22Rv1 (cell line): ENCODE measurements around the gene ZNF574.
"Not testable (repeated sequence)": the region's sequence is repeated elsewhere in the genome, so short reads cannot be mapped to it uniquely, and the experiment has no call there.

Experiments
- H3K27ac ChIP-seq: fragments of 450-650 bp; 2 replicates; pipeline ENCODE4 v1.5.1; 2017
- CTCF ChIP-seq: fragments of 450-650 bp; IDR thresholded peaks from 2 replicates; pipeline ENCODE4 v1.5.1; 2017; ENCODE audit warnings: mild to moderate bottlenecking
- ZFX ChIP-seq: fragments of 450-650 bp; IDR thresholded peaks from 2 replicates; pipeline ENCODE4 v1.6.1; 2017; ENCODE audit warnings: antibody characterized with exemption, borderline replicate concordance

ZNF574 gene

GRCh38 chr19:42034640-42035391 lies 41.1 kb upstream of the ZNF574 start:
- peak; percentile 97 for TF ChIP-seq CTCF
- H3K27ac ChIP-seq = not testable (repeated sequence)

GRCh38 chr19:42037649-42038048 lies 38.3 kb upstream of the ZNF574 start:
- TF ChIP-seq ZFX (no peak), CTCF (no peak)
- H3K27ac ChIP-seq = no peak overlapping the region

GRCh38 chr19:42038666-42039065 lies 37.3 kb upstream of the ZNF574 start:
- no peak for TF ChIP-seq ZFX
- TF ChIP-seq CTCF = no peak
- H3K27ac ChIP-seq = no peak overlapping the region

GRCh38 chr19:42040031-42040430 lies 35.9 kb upstream of the ZNF574 start:
- TF ChIP-seq ZFX (no peak), CTCF (no peak)
- H3K27ac ChIP-seq = no peak overlapping the region

GRCh38 chr19:42040491-42040890 lies 35.5 kb upstream of the ZNF574 start:
- not testable (repeated sequence) for H3K27ac ChIP-seq

GRCh38 chr19:42042455-42043170 lies 33.4 kb upstream of the ZNF574 start:
- no peak overlapping the region for H3K27ac ChIP-seq
- TF ChIP-seq CTCF (no peak), ZFX (no peak)

GRCh38 chr19:42045575-42045974 lies 30.4 kb upstream of the ZNF574 start:
- TF ChIP-seq CTCF (no peak), ZFX (no peak)
- H3K27ac ChIP-seq = no peak overlapping the region
